HG02852 (cell line): Measurements from ENCODE around the gene HMCN1.
"Not testable (repeated sequence)": the region's sequence is repeated elsewhere in the genome, so short reads cannot be mapped to it uniquely, and the experiment has no call there.

Source experiments
- ATAC-seq: cut with Tn5 transposase; IDR thresholded peaks from one replicate; pipeline ENCODE4 v1.9.1; 2021; ENCODE audit warnings: mild to moderate bottlenecking, moderate library complexity; ENCODE audit not compliant: unreplicated experiment

HMCN1 gene

GRCh38 chr1:186183970-186184628 lies 449.9 kb downstream of the HMCN1 start:
- no peak for ATAC-seq

GRCh38 chr1:186186251-186186650 lies 452.1 kb downstream of the HMCN1 start:
- ATAC-seq: not testable (repeated sequence)

GRCh38 chr1:186187601-186188000 lies 453.4 kb downstream of the HMCN1 start:
- ATAC-seq: peak; percentile 65

- ATAC-seq: peak; percentile 29
Observed at GRCh38 chr1:186188004-186188539, 453.9 kb downstream of the HMCN1 start.

- no peak for ATAC-seq
Observed at GRCh38 chr1:186188736-186189135, 454.5 kb downstream of the HMCN1 start.

GRCh38 chr1:186189156-186189555 lies 455.0 kb downstream of the HMCN1 start:
- no peak for ATAC-seq

- ATAC-seq: no peak
Observed at GRCh38 chr1:186191511-186191910, 457.3 kb downstream of the HMCN1 start.

- no peak for ATAC-seq
Observed at GRCh38 chr1:186193224-186193623, 459.0 kb downstream of the HMCN1 start.

- peak; percentile 98 for ATAC-seq
Observed at GRCh38 chr1:186194107-186194756, 460.0 kb downstream of the HMCN1 start.

- no peak for ATAC-seq
Observed at GRCh38 chr1:186195377-186195931, 461.3 kb downstream of the HMCN1 start.

GRCh38 chr1:186202271-186202764 lies 468.1 kb downstream of the HMCN1 start:
- no peak for ATAC-seq

- ATAC-seq: no peak
Observed at GRCh38 chr1:186202776-186203175, 468.6 kb downstream of the HMCN1 start.

GRCh38 chr1:186206048-186206570 lies 471.9 kb downstream of the HMCN1 start:
- ATAC-seq: no peak

GRCh38 chr1:186207391-186208085 lies 473.3 kb downstream of the HMCN1 start:
- no peak for ATAC-seq

- ATAC-seq: no peak
Observed at GRCh38 chr1:186208405-186209129, 474.4 kb downstream of the HMCN1 start.

GRCh38 chr1:186210258-186210657 lies 476.1 kb downstream of the HMCN1 start:
- ATAC-seq: no peak

- not testable (repeated sequence) for ATAC-seq
Observed at GRCh38 chr1:186211583-186211982, 477.4 kb downstream of the HMCN1 start.

- ATAC-seq: peak; percentile 91
Observed at GRCh38 chr1:186212568-186213224, 478.5 kb downstream of the HMCN1 start.

GRCh38 chr1:186213225-186213607 lies 479.0 kb downstream of the HMCN1 start:
- no peak for ATAC-seq

GRCh38 chr1:186214791-186215190 lies 480.6 kb downstream of the HMCN1 start:
- no peak for ATAC-seq
